ENCODE data around the gene VPS41. TPM values are rescaled to one million over a fixed set of nuclear protein-coding genes. Genes with fewer than 3 reads are reported as not detected.

Gene VPS41
- total RNA-seq, 4 donors from 2014 or later, result 31.4 to 57.2 (median 49.1) TPM

DNA sequence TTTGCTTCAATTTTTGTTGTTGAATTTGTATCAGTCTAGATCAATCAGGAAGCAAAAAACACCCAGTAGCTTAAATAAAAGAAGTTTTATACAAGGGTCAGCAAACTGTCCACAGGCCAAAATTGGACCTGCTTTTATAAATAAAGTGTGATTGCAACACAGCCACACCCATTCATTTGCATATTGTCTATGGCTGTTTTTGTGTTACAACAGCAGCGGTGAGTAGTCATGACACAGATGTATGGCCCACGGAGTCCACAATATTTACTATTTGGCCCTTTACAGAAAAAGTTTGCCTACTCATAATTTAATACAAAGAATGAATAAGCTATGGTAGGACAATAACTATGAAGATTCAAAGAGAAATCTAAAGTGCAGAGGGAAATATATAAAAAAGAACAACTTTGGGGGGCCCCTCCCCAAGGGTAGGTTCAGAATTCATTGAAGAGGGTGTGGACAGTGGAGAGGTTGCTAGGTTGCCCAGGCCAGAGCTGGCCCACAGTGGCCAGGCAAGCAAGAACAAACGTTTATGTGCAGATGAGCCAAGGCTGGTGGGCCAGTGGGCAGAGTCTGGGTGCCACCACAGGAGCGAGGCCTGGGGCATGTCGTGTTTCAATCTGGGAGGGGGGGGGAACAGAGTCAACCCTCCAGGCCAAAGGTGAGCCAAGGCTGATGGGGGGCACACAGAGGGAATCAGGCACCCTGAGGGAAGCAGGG lies 230.9 kb downstream of the VPS41 start:
- no peak for TF ChIP-seq POLR2A (IDR thresholded peaks at IDR 0.05)
- TF ChIP-seq, protein P1, sequence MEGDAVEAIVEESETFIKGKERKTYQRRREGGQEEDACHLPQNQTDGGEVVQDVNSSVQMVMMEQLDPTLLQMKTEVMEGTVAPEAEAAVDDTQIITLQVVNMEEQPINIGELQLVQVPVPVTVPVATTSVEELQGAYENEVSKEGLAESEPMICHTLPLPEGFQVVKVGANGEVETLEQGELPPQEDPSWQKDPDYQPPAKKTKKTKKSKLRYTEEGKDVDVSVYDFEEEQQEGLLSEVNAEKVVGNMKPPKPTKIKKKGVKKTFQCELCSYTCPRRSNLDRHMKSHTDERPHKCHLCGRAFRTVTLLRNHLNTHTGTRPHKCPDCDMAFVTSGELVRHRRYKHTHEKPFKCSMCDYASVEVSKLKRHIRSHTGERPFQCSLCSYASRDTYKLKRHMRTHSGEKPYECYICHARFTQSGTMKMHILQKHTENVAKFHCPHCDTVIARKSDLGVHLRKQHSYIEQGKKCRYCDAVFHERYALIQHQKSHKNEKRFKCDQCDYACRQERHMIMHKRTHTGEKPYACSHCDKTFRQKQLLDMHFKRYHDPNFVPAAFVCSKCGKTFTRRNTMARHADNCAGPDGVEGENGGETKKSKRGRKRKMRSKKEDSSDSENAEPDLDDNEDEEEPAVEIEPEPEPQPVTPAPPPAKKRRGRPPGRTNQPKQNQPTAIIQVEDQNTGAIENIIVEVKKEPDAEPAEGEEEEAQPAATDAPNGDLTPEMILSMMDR (IDR thresholded peaks at IDR 0.05), result no peak
- Histone ChIP-seq H3K4me1 (no peaks in the 10 kb centered on the region), H3K36me3 (no peaks in the 10 kb centered on the region), H3K4me3 (replicated peaks in 1 of 3) (no peak overlapping the region), H3K27me3 (no peaks in the 10 kb centered on the region), H3K9me3 (no peaks in the 10 kb centered on the region), H3K27ac (no peak overlapping the region)
- no peak for DNase-seq
- WGBS, 2 donors, result 87 to 90% methylated on average over 5 of the region's 5 CpGs
- intact Hi-C loops (cut with DNase I), result no loop called here

GRCh38 chr7:38675494-38676106 lies 233.4 kb downstream of the VPS41 start:
- H3K4me1 ChIP-seq, result no peaks in the 10 kb centered on the region
- no peak overlapping the region for H3K4me3 ChIP-seq (replicated peaks in 1 of 3)
- 30 to 32% methylated on average over 8 of the region's 8 CpGs for WGBS, 2 donors
- DNase-seq, result no peak
- H3K9me3 ChIP-seq, result no peaks in the 10 kb centered on the region
- H3K27me3 ChIP-seq, result no peaks in the 10 kb centered on the region
- intact Hi-C loops (cut with DNase I), result no loop called here
- TF ChIP-seq, protein P1 (IDR thresholded peaks at IDR 0.05), result no peak
- no peak for TF ChIP-seq POLR2A (IDR thresholded peaks at IDR 0.05)
- no peak overlapping the region for H3K27ac ChIP-seq
- H3K36me3 ChIP-seq, result no peaks in the 10 kb centered on the region

DNA sequence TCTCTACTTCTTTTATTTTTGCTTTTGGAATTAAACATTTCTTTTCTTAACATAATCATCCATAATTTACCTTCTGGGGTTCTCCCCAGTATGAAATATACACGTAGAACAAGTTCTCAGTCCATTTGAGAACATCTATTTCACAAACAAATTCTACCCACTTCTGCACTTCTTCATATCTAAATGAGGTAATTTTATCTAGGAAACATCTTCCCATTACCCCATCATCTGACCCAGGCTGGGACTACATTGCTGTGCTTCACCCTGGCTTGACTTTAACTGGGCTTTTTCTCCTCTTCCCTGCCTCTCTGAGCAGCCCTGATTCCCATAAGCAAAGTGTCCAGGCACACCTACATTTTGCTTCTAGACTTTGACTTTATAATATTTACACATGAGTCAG lies 234.5 kb downstream of the VPS41 start:
- H3K4me1 ChIP-seq, result no peaks in the 10 kb centered on the region
- no peaks in the 10 kb centered on the region for H3K27me3 ChIP-seq
- DNase-seq, result no peak
- H3K9me3 ChIP-seq, result no peaks in the 10 kb centered on the region
- no peak overlapping the region for H3K27ac ChIP-seq
- 81 to 84% methylated on average over 1 of the region's 1 CpG for WGBS, 2 donors
- TF ChIP-seq, protein P1 (IDR thresholded peaks at IDR 0.05), result no peak
- TF ChIP-seq POLR2A (IDR thresholded peaks at IDR 0.05), result no peak
- intact Hi-C loops (cut with DNase I), result no loop called here
- H3K4me3 ChIP-seq (replicated peaks in 1 of 3), result no peak overlapping the region
- H3K36me3 ChIP-seq, result no peaks in the 10 kb centered on the region

DNA sequence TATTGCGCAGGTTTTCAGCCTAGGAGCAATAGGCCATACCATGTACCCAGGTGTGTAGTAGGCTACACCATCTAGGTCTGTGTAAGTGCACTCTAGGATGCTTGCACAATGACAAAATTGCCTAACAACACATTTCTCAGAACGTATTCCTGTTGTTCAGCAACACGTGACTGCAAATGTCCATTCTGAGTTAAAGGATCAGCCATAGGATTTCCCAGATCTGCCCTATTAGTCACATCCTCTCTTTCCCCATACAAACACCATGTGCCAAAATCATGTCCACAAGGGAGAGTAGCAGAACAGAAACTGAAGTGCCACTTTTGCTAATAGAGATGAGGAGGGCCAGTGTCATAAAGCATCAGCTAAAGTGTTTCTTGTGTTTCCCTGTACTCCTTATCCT lies 235.2 kb downstream of the VPS41 start:
- WGBS, 2 donors, result 67 to 78% methylated on average over 3 of the region's 3 CpGs
- TF ChIP-seq POLR2A (IDR thresholded peaks at IDR 0.05), result no peak
- intact Hi-C loops (cut with DNase I), result no loop called here
- Histone ChIP-seq H3K36me3 (no peaks in the 10 kb centered on the region), H3K9me3 (no peaks in the 10 kb centered on the region), H3K27me3 (no peaks in the 10 kb centered on the region), H3K4me3 (replicated peaks in 1 of 3) (no peak overlapping the region), H3K27ac (no peak overlapping the region), H3K4me1 (no peaks in the 10 kb centered on the region)
- DNase-seq, result no peak

Other genes starting within 250 kb of the VPS41 start
- gene POU6F2, start 68.7 kb upstream of the VPS41 start, total RNA-seq, result under 1 TPM in 1 of 4 donors, not detected in 3; 0.33 TPM